ENCODE measurements around the gene DLGAP1.

Gene DLGAP1

DNA sequence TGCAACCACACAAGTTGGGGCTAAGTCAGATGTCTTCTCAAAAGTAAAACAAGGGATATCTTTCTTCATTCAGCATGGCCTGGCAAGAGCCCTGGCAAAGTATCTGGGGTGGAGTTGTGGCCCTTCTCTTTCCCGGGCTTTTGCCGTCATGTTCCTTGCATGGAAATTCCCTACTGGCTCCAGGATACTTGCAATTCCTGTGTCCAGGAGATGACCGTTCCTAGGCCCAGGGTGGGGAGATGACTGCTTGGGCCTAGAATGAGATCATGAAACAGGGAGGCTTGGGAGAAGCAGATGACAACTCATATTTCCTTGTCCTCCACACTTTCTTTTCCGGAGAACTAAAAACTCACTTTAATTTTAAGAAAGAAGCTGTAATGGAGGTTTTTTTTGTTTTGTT, 944.2 kb downstream of the DLGAP1 start:
- no peak for DNase-seq

DNA sequence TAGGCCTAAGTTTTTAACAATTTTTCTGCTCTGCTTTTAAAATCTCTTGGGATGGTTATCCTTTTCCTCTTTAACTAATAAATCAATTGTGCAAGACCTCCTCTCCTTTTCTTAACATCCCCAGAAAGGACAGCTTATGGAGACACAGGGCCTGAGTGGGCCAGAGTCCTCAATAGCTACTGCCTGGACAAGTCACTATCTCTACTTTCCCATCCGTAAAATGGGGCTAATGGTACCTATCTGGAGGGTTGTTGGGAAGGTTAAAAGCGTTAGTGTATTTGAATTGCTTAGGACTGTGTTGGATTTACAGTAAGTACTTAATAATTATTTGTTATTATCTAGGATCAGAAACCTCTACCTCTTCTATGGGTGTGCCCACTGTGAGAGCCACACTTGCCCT, 945.1 kb downstream of the DLGAP1 start:
- no peak for DNase-seq

GRCh38 chr18:3508576-3509549, 946.2 kb downstream of the DLGAP1 start:
- no peak for DNase-seq

- no peak for DNase-seq
These were observed 950.5 kb downstream of the DLGAP1 start for GRCh38 chr18:3504637-3505036.

- no peak for DNase-seq
These were observed 952.5 kb downstream of the DLGAP1 start for GRCh38 chr18:3502650-3503049.

DNA sequence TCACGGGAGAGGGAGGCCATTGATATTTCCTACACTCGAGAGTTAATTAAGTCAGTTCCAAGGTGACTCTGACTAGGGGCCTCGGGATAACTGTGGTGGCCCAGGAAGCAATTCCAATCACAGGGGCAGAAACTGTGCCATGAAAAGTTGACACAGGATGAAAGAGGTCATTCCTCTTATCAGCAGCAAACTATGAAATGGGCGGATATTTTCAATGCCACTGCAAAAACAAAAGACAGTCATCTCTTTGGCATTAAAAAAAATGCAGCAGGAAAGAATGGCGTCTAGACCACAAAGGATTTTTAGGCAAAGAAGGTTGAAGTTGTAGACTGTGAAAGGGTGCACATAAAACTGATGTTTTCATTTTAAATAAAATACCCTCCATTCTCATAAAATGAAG, 955.1 kb downstream of the DLGAP1 start:
- DNase-seq = peak; percentile 39

GRCh38 chr18:3499501-3499900, 955.6 kb downstream of the DLGAP1 start:
- DNase-seq = peak; percentile 30

DNA sequence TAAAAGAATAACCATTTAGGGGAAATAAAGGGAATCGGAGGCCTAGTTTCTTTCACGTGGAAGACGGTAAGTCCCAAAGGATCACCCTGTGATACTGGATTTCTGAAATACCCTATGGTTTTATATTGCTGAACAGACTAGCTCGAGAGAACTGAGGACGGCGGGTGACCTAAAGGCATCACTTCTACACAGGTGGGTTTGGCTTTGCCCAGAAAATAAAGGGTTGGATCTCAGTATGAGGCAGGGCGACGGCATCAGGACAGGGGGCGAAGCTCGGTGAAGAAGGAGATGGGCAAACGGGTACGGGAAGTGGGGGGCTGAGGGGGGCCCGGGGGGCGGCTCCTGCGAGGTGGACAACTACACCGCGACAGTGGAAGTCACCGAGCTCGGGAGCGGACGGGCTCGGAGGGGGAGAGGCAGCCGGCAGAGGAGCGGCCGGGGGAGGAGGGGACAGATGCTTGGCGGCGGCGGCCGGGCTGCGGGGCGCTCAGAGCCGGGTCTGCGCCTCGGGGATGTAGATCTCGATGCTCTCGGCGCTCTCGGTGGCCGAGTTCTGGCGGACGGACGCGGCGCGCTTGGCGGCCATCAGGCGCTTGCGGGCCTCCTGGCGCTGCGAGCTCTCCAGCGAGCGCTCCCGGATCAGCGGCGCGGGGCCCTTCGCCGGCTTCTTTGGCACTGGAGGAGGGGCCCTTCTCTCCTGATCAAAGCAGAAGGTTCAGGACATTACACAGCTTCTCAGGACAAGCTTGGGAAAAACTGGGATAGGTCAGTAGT, 956.2 kb downstream of the DLGAP1 start:
- DNase-seq = peak; percentile 46

- peak; percentile 20 for DNase-seq
These were observed 959.2 kb downstream of the DLGAP1 start for GRCh38 chr18:3495691-3496430.

DNA sequence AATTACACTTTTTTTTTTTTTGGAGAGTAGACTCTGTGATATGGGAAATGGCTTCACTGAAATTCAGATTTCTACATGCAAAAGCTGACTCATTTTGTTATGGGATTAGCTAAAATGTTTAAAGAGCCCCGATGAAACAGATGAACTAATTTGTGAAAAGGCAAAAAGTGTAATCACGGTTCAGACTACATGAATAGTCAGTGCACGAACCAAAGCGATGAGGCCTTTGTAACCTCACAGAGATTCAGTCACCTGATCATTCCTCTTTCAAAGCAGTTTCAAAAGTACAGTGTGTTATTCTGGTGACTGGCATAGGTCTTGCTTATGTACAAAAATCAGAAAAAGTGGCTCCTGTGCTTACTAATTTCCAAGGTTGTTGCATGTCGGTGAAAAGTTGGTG, 960.5 kb downstream of the DLGAP1 start:
- no peak for DNase-seq

GRCh38 chr18:3494245-3494526, 960.9 kb downstream of the DLGAP1 start:
- DNase-seq = no peak

- no peak for DNase-seq
These were observed 961.4 kb downstream of the DLGAP1 start for GRCh38 chr18:3493501-3494244.

GRCh38 chr18:3492721-3493120, 962.4 kb downstream of the DLGAP1 start:
- DNase-seq = no peak

GRCh38 chr18:3491981-3492555, 963.0 kb downstream of the DLGAP1 start:
- DNase-seq = no peak

- DNase-seq = no peak
These were observed 965.6 kb downstream of the DLGAP1 start for GRCh38 chr18:3489462-3489861.

DNA sequence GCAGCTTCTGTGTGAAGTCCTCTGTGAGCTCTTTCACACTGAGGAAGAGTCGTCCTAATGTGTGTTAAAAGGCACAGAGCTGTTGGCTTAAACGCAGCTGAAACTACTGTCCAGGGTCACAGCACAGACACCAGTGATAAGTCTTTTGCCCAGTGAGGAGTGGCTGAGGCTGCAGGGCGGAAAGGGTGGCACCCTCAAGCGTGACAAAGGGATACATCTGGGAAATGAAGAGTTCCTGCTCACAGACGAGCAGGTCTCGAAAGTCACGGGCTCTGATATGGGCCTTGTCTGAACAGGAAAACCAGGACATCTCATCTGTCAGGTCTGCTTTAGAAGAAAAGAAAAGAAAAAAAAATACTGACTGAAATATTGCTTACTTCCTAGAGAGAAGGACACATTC, 968.6 kb downstream of the DLGAP1 start:
- no peak for DNase-seq

- DNase-seq = no peak
These were observed 969.7 kb downstream of the DLGAP1 start for GRCh38 chr18:3485153-3486149.

DNA sequence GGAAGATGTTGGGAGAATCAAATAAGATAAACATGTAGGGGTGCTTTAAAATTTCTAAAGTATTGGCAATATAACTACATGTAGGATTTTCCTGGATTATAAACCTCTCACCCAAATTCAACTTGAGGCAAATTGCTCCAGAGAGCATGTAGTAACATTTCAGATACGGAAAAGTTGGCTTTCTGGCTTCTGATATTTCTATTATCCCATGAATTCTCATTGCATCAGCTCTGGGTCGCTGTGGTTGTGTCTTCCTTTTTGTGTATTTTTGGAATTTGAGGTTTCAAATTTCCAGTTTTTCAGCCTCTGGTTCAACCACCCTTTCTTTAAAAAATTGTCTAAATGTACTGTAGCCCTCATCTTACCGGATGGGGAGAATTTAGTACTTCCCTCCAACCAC, 972.8 kb downstream of the DLGAP1 start:
- no peak for DNase-seq

- DNase-seq = no peak
These were observed 973.4 kb downstream of the DLGAP1 start for GRCh38 chr18:3481696-3482210.

- DNase-seq = no peak
These were observed 974.1 kb downstream of the DLGAP1 start for GRCh38 chr18:3480827-3481573.

Measured in fibroblast of skin of right biceps (primary cell).